ENCODE data around the gene CPSF4L. TPM values are rescaled to one million over a fixed set of nuclear protein-coding genes. Genes with fewer than 3 reads are reported as not detected.

Gene CPSF4L
- total and polyA plus RNA-seq, 2 of the 13 experiments (the other 11 are each of a cell fraction or from before 2014, with no cell fraction given): 0.73 to 1.6 TPM

- TF ChIP-seq JUNB (CRISPR knock-in tag; IDR thresholded peaks at IDR 0.05; ENCODE audit: borderline replicate concordance): peak; percentile 100
- peak; percentile 97 for TF ChIP-seq ZFX (CRISPR knock-in tag; IDR thresholded peaks at IDR 0.05; ENCODE audit: low read depth)
- TF ChIP-seq U2AF1 (optimal IDR thresholded peaks at IDR 0.05; ENCODE audit: low read depth, low read length): no peak
- TF ChIP-seq ZBTB38 (CRISPR knock-in tag; IDR thresholded peaks at IDR 0.05): peak; percentile 97
- peak; percentile 53; the same call in 1 of the 2 replicates for TF ChIP-seq RAD21 (CRISPR knock-in tag; IDR thresholded peaks at IDR 0.05)
- no peak for TF ChIP-seq ZNF446 (CRISPR knock-in tag; IDR thresholded peaks at IDR 0.05)
- TF ChIP-seq ZBTB46 (CRISPR knock-in tag; IDR thresholded peaks at IDR 0.05; ENCODE audit: borderline replicate concordance): no peak; the same call in 1 of the 2 replicates
- no peak for TF ChIP-seq ZNF567 (CRISPR knock-in tag; IDR thresholded peaks at IDR 0.05; ENCODE audit: borderline replicate concordance)
- TF ChIP-seq ZNF841 (CRISPR knock-in tag; IDR thresholded peaks at IDR 0.05; ENCODE audit: borderline replicate concordance): no peak
- no peak for TF ChIP-seq ZNF296 (CRISPR knock-in tag; conservative IDR thresholded peaks at IDR 0.05)
- TF ChIP-seq ZSCAN9 (CRISPR knock-in tag; IDR thresholded peaks at IDR 0.05; ENCODE audit: borderline replicate concordance): peak; percentile 50; the same call in 1 of the 2 replicates
- TF ChIP-seq MXD4 (CRISPR knock-in tag; IDR thresholded peaks at IDR 0.05): no peak
- TF ChIP-seq ZBTB1 (CRISPR knock-in tag; IDR thresholded peaks at IDR 0.05; ENCODE audit: borderline replicate concordance): no peak
- no peak for TF ChIP-seq KDM5A (IDR thresholded peaks at IDR 0.05; ENCODE audit: borderline replicate concordance, low read length)
- peak; percentile 68; the same call in 1 of the 2 replicates for TF ChIP-seq ZNF891 (CRISPR knock-in tag; IDR thresholded peaks at IDR 0.05)
- no peak for TF ChIP-seq ONECUT2 (CRISPR knock-in tag; IDR thresholded peaks at IDR 0.05)
- TF ChIP-seq ZNF530 (CRISPR knock-in tag; IDR thresholded peaks at IDR 0.05; ENCODE audit: low read depth): no peak
- peak; percentile 84; the same call in 1 of the 2 replicates for TF ChIP-seq MTERF4 (CRISPR knock-in tag; IDR thresholded peaks at IDR 0.05)
- no peak for TF ChIP-seq TRIM22 (IDR thresholded peaks at IDR 0.05)
- no peak; the same call in 1 of the 2 replicates for TF ChIP-seq ZNF251 (CRISPR knock-in tag; IDR thresholded peaks at IDR 0.05)
- no peak for TF ChIP-seq ZNF326 (CRISPR knock-in tag; IDR thresholded peaks at IDR 0.05; ENCODE audit: borderline replicate concordance)
- TF ChIP-seq ZNF619 (CRISPR knock-in tag; IDR thresholded peaks at IDR 0.05): peak; percentile 98
- TF ChIP-seq RXRB (CRISPR knock-in tag; IDR thresholded peaks at IDR 0.05; ENCODE audit: borderline replicate concordance): peak; percentile 98
- no peak for TF ChIP-seq TMF1 (CRISPR knock-in tag; IDR thresholded peaks at IDR 0.05; ENCODE audit: low read depth)
- TF ChIP-seq GABPA (IDR thresholded peaks at IDR 0.05; ENCODE audit: low read depth, low read length): no peak
- peak; percentile 74 for TF ChIP-seq GABPA (CRISPR knock-in tag; IDR thresholded peaks at IDR 0.05; ENCODE audit: low read depth)
- TF ChIP-seq ZNF605 (CRISPR knock-in tag; IDR thresholded peaks at IDR 0.05): peak; percentile 98
These were observed 60.2 kb downstream of the CPSF4L start (continued) for GRCh38 chr17:73201215-73202069.

All from HepG2 (cell line).